Tibial nerve (tissue), 4 donors: ENCODE results near the gene GSTM5.

Experiments
- CTCF ChIP-seq, 5 experiments: fragments of 200-600 bp in 3 of 5; fragments of 450-650 bp in 2 of 5; sonication (generic) in 3 of 5; IDR thresholded peaks; one replicate each; pipeline ENCODE4 v1.5.1; 2016 to 2019; ENCODE audit warnings: antibody characterized with exemption in 5 of 5, mild to moderate bottlenecking in 3 of 5, moderate library complexity in 2 of 5
- EP300 ChIP-seq, 2 donors: sonication (generic); formaldehyde crosslinking; IDR thresholded peaks; one replicate each; pipeline ENCODE4 v1.6.1; 2017; ENCODE audit warnings: antibody characterized with exemption in 2 of 2, mild to moderate bottlenecking in 1 of 2
- POLR2A ChIP-seq, 2 donors: fragments of 450-650 bp; IDR thresholded peaks; one replicate each; pipeline ENCODE4 v1.6.1; 2017; ENCODE audit warnings: antibody characterized with exemption in 2 of 2, mild to moderate bottlenecking in 2 of 2, moderate library complexity in 2 of 2

- no peak for TF ChIP-seq POLR2A (IDR thresholded peaks at IDR 0.05)
- TF ChIP-seq CTCF (IDR thresholded peaks at IDR 0.05): no peak
- no peak for TF ChIP-seq EP300 (IDR thresholded peaks at IDR 0.05)
Measured at GRCh38 chr1:109763646-109764415, 51.8 kb downstream of the GSTM5 start, which contains the start of gene EPS8L3.
